Uterus (tissue), 2 donors: ENCODE results near the gene PDF.

ENCODE experiments used
- CTCF ChIP-seq, 4 experiments: fragments of 200-600 bp in 2 of 4; fragments of 450-650 bp in 2 of 4; sonication (generic) in 2 of 4; IDR thresholded peaks; one replicate each; pipeline ENCODE4 v1.5.1; 2016 to 2019; ENCODE audit warnings: antibody characterized with exemption in 4 of 4, mild to moderate bottlenecking in 2 of 4, moderate library complexity in 1 of 4
- POLR2A ChIP-seq, 2 donors: fragments of 450-650 bp; IDR thresholded peaks; one replicate each; pipeline ENCODE4 v1.6.1; 2016; ENCODE audit warnings: antibody characterized with exemption in 2 of 2, mild to moderate bottlenecking in 1 of 2, moderate library complexity in 1 of 2

GRCh38 chr16:69309316-69309715 lies 21.1 kb downstream of the PDF start:
- no peak for TF ChIP-seq CTCF (IDR thresholded peaks at IDR 0.05)
- no peak for TF ChIP-seq POLR2A (IDR thresholded peaks at IDR 0.05)
